Measurements from ENCODE around the gene SMG5. TPM values are rescaled to one million over a fixed set of nuclear protein-coding genes. Genes with fewer than 3 reads are reported as not detected.

SMG5 gene
- total and polyA plus RNA-seq, 2 donors (not counting 1 experiment from before 2014, with no cell fraction given) = 53.5 to 77.0 TPM

- peaks cover 6% of the 10 kb centered on the region for H4K20me1 ChIP-seq (ENCODE audit: control insufficient read depth, insufficient read depth, low read length, poor library complexity, severe bottlenecking)
- Mint-ChIP-seq H3K4me3 (no peak overlapping the region), H3K27ac (no peak overlapping the region), H3K9me3 (ENCODE audit: insufficient read depth) (no peaks in the 10 kb centered on the region), H3K4me1 (peaks cover 2% of the 10 kb centered on the region), H3K27me3 (no peaks in the 10 kb centered on the region)
- no peak overlapping the region for H3K9ac ChIP-seq (ENCODE audit: low read length)
- H3K27me3 ChIP-seq (replicated peaks in 1 of 4; ENCODE audit: control extremely low read depth in 1 of 4, control insufficient read depth in 3 of 4, insufficient read depth in 4 of 4, low read length in 3 of 4) = no peaks in the 10 kb centered on the region
- H3K79me2 ChIP-seq (ENCODE audit: control insufficient read depth, insufficient read depth, low read length) = peaks cover 14% of the 10 kb centered on the region
- no peak overlapping the region for H3K4me3 ChIP-seq (ENCODE audit: control extremely low read depth in 1 of 5, extremely low read depth in 1 of 5, insufficient read depth in 1 of 5, low read depth in 2 of 5, low read length in 4 of 5)
- no peak overlapping the region for H3K4me2 ChIP-seq (replicated peaks; ENCODE audit: low read depth, low read length, poor library complexity, severe bottlenecking)
- H2AFZ ChIP-seq (ENCODE audit: insufficient read depth, low read depth, low read length, poor library complexity, severe bottlenecking) = no peak overlapping the region
- CTCF ChIA-PET = interaction anchor here (14.5 kb wide), 1 partner anchor 84 kb away, joined by 381 read pairs; no protein-coding TSS in a partner anchor
- H3K36me3 ChIP-seq (replicated peaks in 1 of 2; ENCODE audit: control extremely low read depth in 1 of 2, control insufficient read depth in 1 of 2, extremely low read depth in 1 of 2, insufficient read depth in 2 of 2, low read length in 1 of 2) = peaks cover 6 to 32% of the 10 kb centered on the region in 2 experiments
- TF ChIP-seq CTCF (IDR thresholded peaks at IDR 0.05) (no peak), EZH2 (IDR thresholded peaks at IDR 0.05; ENCODE audit: borderline replicate concordance, insufficient read depth, low read depth, low read length, poor library complexity, severe bottlenecking) (no peak)
- H3K4me1 ChIP-seq (ENCODE audit: control insufficient read depth in 2 of 2, insufficient read depth in 2 of 2, low read length in 2 of 2) = no peaks in the 10 kb centered on the region
- intact Hi-C loops (cut with micrococcal nuclease) = no loop called here
- no peak for ATAC-seq (ENCODE audit: low read depth)
- WGBS (ENCODE audit: insufficient coverage) = 100% methylated on average over 1 of the region's 1 CpG
- no peak overlapping the region for H3K27ac ChIP-seq (ENCODE audit: low read length in 2 of 2)
- no peak for DNase-seq
- POLR2A ChIA-PET = no interaction called here
- no peaks in the 10 kb centered on the region for H3K9me3 ChIP-seq (ENCODE audit: control extremely low read depth in 1 of 3, control insufficient read depth in 2 of 3, insufficient read depth in 1 of 3, low read length in 2 of 3)
Measured at GRCh38 chr1:156230473-156230837, 52.2 kb downstream of the SMG5 start.

GRCh38 chr1:156229809-156230472 lies 52.7 kb downstream of the SMG5 start:
- Histone ChIP-seq H3K36me3 (replicated peaks in 1 of 2; ENCODE audit: control extremely low read depth in 1 of 2, control insufficient read depth in 1 of 2, extremely low read depth in 1 of 2, insufficient read depth in 2 of 2, low read length in 1 of 2) (peaks cover 6 to 31% of the 10 kb centered on the region in 2 experiments), H3K27me3 (replicated peaks in 1 of 4; ENCODE audit: control extremely low read depth in 1 of 4, control insufficient read depth in 3 of 4, insufficient read depth in 4 of 4, low read length in 3 of 4) (no peaks in the 10 kb centered on the region), H3K27ac (ENCODE audit: low read length in 2 of 2) (no peak overlapping the region), H3K4me1 (ENCODE audit: control insufficient read depth in 2 of 2, insufficient read depth in 2 of 2, low read length in 2 of 2) (no peaks in the 10 kb centered on the region), H3K79me2 (ENCODE audit: control insufficient read depth, insufficient read depth, low read length) (peaks cover 14% of the 10 kb centered on the region), H4K20me1 (ENCODE audit: control insufficient read depth, insufficient read depth, low read length, poor library complexity, severe bottlenecking) (peaks cover 6% of the 10 kb centered on the region), H3K4me2 (replicated peaks; ENCODE audit: low read depth, low read length, poor library complexity, severe bottlenecking) (no peak overlapping the region), H3K9ac (ENCODE audit: low read length) (no peak overlapping the region), H3K4me3 (ENCODE audit: control extremely low read depth in 1 of 5, extremely low read depth in 1 of 5, insufficient read depth in 1 of 5, low read depth in 2 of 5, low read length in 4 of 5) (no peak overlapping the region), H2AFZ (ENCODE audit: insufficient read depth, low read depth, low read length, poor library complexity, severe bottlenecking) (no peak overlapping the region), H3K9me3 (ENCODE audit: control extremely low read depth in 1 of 3, control insufficient read depth in 2 of 3, insufficient read depth in 1 of 3, low read length in 2 of 3) (no peaks in the 10 kb centered on the region)
- H3K27ac Mint-ChIP-seq = no peak overlapping the region
- ChIA-PET POLR2A (no interaction called here), CTCF (interaction anchor here (0.6 to 14.5 kb wide), 2 partner anchors 32 to 84 kb away, joined by 3 to 381 read pairs; no protein-coding TSS in a partner anchor)
- no peak overlapping the region for H3K4me3 Mint-ChIP-seq
- H3K9me3 Mint-ChIP-seq (ENCODE audit: insufficient read depth) = no peaks in the 10 kb centered on the region
- ATAC-seq (ENCODE audit: low read depth) = no peak
- H3K4me1 Mint-ChIP-seq = peaks cover 4% of the 10 kb centered on the region
- no peaks in the 10 kb centered on the region for H3K27me3 Mint-ChIP-seq
- WGBS (ENCODE audit: insufficient coverage) = 97% methylated on average over 10 of the region's 11 CpGs
- intact Hi-C loops (cut with micrococcal nuclease) = no loop called here
- TF ChIP-seq CTCF (IDR thresholded peaks at IDR 0.05) (no peak), EZH2 (IDR thresholded peaks at IDR 0.05; ENCODE audit: borderline replicate concordance, insufficient read depth, low read depth, low read length, poor library complexity, severe bottlenecking) (no peak)
- no peak for DNase-seq

All from B cell (primary cell).